Right renal pelvis (tissue), 4 donors: ENCODE results near the gene DDR1. TPM values are rescaled to one million over a fixed set of nuclear protein-coding genes. Genes with fewer than 3 reads are reported as not detected.

Experiments used
- DNase-seq, 4 donors: peaks; one replicate each; pipeline ENCODE4 v3.0.0-alpha.2; 2013; ENCODE audit warnings: low read depth in 4 of 4, low spot score in 3 of 4, missing footprints in 1 of 4
- polyA plus RNA-seq, 4 donors: library from polyadenylated mRNA; unstranded; fragments of 120-200 nt; gene quantifications; one replicate each; pipeline ENCODE4 v1.2.1, GENCODE V29; 2013; ENCODE audit not compliant: insufficient read length in 4 of 4

Gene DDR1
- 100 to 1,000 TPM; 164 to 211 (median 178) TPM for polyA plus RNA-seq

DNA sequence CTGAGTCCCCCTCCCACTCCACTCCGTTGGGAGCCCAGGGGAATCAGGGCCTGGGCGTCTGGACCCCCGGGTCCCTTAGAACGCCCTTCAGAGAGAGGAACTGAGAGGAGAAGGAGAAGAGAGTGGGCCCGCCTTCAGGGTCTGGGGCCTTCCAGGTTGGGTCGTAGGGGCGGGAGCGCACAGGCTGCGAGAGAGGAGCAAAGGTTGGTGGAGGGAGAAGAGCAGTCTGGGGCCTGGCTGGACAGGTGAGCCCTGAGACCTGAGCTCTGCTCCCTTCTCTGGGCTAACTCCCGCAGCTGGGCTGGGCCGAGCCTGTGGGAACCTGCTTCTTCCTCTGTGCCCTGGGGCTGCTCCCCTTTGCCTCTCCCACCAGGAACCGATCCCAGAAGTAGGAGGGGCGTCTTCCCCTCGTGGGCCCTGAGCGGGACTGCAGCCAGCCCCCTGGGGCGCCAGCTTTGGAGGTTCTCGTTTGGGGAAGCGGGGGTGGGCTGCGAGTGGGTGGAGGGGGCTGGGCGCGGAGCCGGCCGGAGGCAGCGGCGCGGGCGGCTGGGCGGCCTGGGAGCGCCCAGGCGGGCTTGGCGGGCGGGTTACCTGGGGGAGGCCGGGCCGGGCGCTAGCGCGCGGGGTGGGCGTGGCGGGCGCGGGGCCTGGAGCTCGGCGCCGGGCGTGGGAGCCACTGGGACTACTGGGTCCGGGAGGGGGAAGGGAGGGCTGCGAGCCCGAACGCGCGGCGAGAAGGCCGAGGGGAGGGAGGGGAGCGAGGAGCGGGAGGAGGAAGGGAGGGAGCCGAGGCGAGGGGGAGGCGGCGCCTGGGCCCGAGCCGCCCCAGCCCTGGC lies at the start of gene DDR1:
DDR1 (plus strand) TSS at position 835 of the 836 bp plus-strand sequence. CDS start 4,211 bp downstream, outside the sequence.
- peak in 3 of 4 donors; percentile 55 to 72 (median 71) for DNase-seq

DNA sequence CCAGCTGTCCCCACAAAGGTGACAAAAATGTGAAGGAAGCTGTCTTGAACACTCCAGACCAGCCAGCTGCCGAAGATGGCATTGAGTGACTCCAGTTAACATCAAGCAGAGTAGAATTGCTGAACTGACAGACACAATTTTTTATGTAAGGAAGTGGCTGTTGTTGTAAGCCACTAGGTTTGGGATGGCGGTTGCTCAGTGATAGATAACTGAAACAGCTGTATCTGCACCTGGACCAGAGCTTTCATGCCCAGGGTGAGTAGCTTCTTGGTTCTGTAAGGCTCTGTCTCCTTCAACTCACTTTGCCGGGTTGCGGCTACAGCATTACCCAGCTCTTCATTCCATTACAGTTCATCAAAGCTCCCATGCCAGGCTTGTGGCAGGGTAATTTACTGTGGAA lies 49.7 kb upstream of the DDR1 start:
- DNase-seq, result no peak

DNA sequence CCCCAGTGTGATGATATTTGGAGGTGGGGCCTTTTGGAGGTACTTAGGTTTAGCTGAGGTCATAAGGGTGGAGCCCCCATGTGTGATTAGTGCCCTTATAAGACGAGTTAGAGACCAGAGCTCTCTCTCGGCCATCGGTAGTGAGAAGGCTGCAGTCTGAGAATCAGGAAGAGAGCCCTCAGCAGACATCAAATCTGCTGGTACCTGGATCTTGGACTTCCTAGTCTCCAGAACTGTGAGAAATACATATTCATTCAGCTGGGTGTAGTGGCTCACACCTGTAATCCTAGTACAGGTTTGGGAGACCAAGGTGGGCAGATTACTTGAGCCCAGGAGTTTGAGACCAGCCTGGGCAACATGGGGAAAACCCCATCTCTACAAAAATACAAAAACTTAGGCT lies 48.7 kb upstream of the DDR1 start:
- DNase-seq, result no peak

DNA sequence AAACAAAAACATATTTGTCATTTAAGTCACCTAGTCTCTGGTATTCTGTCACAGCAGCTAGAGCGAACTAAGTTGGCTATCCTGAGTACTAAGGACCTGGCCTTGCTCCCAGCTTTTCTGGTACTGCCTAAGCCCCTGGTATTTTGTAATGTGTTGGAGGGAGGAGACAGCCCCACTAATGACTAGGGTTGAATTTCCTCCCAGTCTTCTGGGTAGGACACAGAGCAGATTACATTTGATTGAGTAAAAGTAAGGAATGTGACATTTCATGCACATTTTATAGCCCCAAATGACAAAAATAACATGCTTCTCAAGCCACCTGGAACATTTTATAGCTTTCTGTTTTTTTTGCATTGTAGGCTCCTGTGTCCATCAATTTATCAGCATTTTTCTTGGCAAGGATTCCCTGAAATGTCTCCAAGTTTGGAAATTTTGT lies 47.9 kb upstream of the DDR1 start:
- DNase-seq, result no peak

DNA sequence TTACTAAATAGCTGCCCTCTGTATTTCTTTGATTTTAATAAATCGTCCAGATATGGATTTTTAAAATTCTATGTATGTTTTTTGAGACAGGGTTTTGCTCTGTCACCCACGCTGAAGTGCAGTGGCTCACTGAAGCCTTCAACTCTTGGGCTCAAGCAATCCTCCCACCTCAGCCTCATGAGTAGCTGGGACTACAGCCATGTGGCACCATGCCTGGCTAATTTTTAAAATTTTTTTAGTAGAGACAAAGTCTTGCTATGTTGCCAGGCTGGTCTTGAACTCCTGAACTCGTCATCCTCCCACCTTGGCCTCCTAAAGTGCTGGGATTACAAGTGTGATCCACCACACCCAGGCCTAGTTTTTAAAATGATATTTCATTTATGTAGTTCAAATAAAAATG lies 47.4 kb upstream of the DDR1 start:
- no peak for DNase-seq

DNA sequence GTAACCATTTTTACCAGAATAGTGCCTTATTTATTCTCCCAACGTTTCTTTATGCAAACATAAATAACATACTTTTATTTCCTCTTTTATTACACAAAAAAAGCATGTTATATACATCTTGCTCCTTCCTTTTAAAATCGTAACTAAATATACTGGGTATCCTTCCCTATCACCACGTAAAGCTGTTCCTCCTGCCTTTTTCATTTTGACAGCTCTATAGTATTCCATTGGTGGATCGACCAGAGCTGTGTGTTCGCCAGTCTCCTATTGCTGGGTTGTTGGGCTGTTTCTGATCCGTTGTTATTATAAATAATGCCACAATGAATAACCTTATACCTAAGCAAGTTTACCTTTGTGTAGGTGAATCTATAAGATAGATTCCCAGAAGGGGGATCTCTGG lies 46.9 kb upstream of the DDR1 start:
- DNase-seq, result no peak

DNA sequence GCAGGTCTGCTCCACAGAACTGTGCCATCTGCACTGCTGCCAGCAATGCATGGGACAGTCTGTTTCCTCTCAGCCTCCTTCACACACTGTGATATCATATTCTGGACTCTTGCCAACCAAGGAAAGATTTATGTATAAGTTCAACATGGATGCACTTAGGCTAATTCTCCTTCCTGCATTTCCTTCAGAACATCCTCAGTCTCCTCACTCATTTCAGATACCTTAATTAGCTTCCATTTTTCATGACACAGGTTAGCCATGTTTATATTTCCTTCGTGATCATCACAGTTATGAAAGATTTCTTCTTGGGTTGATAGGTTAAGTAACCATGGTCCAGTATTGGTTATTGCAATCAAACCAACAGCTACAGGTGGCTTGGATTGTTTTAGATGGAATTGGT lies 46.4 kb upstream of the DDR1 start:
- DNase-seq, result no peak

DNA sequence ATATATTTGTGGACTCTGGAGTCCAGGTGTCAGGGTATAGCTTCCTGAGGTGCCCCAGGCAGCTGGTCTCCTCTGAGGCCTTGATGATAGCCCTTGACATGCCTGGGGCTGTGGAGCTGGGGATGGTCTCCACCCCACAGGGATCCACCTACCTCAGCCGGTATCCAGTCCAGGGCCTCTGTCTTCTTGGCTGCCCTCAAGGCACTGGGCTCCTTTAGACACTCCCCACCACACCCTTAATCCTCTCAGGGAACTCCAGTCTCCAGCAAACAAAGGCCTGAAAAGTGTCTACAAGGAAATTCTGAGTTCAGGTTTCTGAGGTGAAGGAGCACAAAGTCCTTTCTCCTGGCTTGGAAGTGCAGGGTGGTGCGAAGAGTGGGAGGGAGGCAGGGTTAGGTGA lies 44.6 kb upstream of the DDR1 start:
- no peak for DNase-seq

DNA sequence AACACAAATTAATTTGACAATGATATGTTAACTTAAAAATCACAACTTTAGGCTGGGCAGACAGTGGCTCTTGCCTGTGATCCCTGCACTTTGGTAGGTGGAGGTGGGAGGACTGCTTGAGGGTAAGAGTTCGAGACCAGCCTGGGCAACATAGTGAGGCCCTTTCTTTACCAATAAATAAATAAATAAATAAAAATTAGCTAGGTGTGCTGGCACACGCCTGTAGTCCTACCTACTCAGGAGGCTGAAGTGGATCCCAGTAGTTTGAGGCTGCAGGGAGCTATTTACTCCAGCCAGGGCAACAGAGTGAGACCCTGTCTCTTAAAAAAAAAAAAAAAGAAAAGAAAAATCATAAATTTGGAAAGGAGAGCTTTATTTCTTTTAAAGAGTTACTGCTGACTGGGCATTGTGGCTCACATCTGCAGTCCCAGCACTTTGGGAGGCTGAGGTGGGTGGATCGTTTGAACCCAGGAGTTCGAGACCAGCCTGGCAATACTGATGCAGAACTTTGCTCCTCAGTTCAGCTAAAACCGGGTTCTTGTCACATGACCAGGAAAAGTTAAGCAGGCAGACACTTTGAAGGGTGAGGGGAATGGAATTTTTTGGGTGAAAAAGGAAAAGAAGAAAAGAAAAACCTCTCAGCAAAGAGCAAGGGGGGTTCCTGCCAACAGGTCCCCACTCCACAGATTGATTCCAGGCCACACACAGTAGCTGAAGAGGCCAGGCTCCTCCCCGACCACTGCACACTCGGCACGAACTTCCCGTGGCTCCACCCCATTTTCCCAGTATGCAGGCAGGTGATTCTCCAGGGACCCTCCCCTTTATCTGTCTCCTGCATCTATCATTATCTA lies 44.0 kb upstream of the DDR1 start:
- DNase-seq, result no peak

DNA sequence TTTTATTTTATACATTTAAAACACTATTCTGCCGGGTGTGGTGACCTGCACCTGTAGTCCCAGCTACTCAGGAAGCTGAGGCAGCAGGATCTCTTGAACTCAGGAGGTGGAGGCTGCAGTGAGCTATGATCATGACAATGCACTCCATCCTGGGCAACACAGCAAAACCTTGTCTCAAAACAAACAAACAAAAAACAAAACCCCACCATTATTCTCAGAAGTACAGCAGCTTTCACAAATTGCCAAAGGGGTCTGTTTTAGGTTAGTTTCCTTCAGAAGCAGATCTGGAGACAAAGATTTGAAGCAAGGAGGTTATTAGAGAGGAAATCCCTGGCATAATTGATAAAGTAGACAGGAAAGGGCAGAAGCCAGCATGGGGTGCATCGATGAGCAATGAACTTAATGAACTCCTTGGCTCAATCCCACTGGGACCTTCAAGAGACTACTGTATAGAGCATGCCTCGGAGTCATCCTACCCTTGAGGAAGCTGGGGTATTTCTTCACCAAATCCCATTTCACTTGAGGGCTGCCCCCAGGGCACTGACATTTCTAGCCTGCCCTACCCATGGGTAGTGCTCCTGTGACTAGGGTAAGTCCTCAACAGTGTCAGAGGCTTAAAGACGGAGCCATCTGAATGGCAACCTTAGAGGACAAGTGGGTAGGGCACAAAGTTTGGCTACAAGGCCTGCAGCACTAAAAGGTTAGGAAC lies 43.2 kb upstream of the DDR1 start:
- DNase-seq, result no peak

DNA sequence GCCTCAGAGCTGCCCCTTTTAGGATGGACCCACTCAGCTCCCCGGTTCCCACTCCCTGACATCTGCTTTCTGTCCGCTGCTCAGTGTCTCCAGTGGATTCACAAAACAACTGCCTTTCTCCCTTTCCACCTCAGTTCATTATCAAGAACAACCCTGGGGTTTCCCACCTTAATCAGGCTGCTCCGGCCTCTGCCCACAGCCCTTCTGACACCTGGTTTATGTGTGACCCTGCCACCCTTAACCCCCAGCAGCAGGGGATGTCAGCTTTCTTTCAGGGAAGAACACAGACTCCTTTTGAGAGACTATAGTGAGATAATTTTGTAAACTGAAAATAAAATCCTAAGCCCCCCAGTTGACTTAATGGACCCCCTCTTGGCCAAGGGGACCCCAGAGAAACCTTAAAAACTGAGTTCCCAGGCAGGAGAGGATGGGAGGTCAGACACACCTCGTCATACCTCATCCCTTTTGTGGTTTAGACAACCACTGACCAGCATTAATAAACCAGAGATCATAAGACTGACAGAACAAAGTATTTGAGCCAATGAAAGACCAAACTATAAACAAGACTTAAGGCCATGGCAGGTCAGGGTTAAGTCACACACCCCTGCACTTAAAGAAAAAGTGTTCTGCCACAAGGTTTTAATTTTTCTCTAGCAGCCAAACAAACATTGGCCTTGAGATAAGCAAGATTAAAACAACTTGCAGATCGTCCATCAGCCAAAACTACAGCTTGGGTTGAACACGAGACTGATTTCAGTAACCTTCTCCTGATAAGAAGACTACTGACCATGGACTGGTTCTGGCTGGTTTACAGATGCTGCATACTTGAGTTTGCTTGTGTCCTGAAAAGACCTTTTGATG lies 42.4 kb upstream of the DDR1 start:
- no peak for DNase-seq

DNA sequence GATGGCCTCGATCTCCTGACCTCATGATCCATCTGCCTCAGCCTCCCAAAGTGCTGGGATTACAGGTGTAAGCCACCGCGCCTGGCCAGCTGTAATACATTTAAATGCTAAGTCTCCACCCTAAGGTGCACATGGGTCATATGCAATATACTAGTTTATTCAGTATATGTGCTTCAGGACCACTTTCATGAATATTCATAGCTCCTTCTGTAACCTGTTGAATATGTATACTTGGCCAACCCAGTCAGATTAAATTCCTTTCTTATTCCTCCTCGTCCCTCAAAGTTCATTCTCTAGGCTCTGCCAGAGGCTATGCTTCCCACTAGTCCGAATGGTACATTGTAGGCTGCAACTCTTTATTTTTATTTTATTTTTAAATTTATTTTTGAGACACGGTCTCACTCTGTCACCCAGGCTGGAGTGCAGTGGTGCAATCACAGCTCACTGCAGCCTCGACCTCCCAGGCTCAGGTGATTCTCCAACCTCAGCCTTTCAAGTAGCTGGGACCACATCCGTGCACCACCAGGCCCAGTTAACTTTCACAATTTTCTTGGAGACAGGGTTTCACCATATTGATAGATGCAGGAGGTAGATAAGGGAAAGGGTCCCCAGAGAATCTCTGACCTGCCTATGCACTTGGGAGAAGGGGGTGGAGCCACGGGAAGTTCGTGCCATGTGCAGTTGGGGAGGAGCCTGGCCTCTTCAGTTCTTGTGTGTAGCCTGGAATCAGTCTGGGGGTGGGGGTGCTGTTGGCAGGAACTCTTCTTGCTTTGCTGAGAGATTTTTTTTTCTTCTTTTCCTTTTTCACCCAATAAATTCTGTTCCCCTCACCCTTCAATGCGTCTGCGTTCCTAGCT lies 41.3 kb upstream of the DDR1 start:
- no peak for DNase-seq

DNA sequence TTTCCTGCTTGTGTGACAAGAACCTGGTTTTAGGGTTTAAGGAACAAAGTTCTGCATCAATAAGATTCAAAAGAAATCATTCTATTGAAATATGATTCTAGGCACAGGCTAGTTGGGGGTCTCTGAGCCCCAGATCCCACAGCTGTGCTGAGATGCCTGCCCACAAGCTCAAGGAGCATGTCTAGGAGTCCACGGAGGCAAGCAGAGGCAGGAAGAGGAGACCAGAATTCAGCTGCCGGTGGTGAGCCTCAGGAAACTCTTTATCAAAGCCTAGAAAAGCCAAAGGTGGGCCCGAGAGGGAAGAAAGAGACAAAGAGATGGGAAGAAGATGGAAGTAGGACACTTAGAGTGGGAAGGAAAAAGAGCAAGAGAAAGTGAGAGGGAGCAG lies 40.7 kb upstream of the DDR1 start:
- no peak for DNase-seq

DNA sequence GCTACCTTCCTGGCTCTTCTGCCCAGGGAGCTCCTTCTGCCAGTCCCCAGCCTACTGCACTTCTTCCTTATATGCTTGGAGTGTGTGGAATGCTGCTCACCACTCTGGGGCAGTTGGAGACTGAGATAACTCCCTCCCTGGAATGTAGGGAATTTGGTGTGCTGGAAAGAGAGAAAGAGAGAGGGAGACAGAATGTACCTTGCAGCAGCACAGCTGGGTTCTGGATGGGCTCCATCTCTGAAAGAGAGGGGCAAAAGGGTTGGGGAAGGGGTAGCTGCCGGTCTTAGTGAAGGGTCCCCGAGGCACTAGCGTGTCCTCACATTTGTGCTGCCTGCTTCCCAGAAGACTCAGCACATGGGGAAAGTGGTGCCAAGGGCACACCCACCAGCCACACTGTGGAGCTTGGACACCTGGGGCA lies 40.2 kb upstream of the DDR1 start:
- DNase-seq, result no peak

DNA sequence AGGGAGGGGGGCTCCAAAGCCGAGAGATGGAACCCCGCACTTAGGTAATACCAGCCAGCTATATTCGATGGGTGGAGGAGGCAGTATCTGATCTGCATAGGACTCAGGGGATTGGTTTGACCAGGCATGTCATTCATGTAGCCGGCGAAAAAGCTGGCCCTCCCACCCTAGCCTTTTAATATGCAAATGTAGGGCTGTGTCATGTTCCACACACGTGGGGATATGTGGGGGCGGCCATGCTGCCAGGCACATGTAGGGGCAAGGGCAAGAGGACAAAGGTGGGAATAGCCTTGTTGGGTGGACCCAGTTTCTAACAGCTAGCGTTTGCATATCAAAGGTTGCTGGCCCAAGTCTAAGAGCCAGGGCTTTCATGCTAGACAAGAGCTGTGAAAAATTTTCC lies 39.1 kb upstream of the DDR1 start:
- DNase-seq, result no peak

DNA sequence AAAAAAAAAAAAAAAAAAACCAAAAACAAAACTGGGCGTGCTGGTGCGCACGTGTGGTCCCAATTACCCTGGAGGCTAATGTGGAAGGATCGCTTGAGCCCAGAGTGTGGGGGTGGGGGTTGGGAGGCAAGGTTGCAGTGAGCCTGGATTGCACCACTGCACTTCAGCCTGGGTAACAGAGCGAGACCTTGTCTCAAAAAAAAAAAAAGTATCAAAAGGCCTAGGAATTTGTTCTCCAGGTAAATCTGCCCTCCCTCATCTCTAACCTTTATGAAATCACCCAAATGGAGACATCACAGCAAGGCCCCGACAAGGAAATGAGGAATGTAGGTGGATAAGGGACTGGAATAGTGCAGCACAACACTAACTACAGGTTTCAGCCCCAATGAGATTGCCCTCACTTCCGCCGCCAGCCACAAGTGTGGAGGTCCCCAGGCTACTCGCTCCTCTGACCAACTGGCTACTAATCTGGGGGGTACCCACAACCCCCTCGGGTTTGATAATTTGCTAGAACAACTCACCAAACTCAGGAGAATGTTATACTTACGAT lies 36.8 kb upstream of the DDR1 start:
- no peak for DNase-seq

DNA sequence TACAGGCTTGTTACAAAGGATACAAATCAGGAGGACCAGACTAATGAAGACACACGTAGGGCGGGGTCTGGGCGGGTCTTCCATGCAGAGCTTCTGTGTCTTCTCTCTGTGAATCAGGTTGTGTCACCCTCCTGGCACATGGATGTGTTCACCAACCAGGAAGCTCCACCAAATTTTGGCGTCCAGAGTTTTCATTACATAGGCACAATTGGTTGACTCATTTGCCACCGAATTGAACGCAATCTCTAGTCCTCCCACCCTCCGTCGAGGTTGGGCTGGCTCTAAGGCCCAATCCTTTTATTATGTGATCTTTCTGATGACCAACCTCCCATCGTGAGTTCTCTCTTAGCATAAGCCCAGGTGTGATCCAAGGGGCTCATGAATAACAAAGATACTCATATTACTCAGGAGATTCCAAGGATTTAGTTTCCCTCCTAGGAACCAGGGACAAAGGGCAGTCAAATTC lies 36.3 kb upstream of the DDR1 start:
- DNase-seq, result no peak

DNA sequence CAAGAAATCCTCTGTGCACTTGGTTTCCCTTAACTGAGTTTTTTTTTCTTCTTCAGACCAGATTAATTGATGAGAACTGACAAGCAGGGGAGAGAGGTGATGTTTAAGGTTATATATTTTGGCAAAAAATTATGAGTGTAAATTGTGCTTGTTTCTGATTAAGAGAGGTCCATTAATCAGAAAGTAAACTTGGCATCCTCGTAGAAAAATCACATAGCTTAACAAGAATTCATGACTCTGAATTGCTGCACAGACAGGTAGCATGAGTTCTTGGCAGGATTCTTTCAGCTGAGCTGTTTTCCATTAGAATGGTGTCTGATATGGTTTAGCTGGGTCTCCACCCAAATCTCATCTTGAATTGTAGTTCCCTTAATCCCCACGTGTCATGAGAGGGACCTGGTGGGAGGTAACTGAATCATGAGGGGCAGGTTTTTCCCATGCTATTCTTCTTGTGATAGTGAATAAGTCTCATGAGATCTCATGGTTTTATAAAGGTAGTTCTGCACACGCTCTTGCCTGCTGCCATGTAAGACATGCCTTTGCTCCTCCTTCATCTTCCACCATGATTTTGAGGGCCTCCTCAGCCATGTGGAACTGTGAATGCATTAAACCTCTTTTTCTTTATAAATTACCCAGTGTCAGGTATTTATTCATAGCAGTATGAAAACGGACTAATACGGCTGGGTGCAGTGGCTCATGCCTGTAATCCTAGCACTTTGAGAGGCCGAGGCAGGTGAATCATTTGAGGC lies 34.2 kb upstream of the DDR1 start:
- DNase-seq, result no peak
